Lower lobe of right lung (tissue), 2 donors: ENCODE data around the gene NFU1. TPM values are rescaled to one million over a fixed set of nuclear protein-coding genes. Genes with fewer than 3 reads are reported as not detected.
A peak's percentile ranks its signal among the peaks of the same experiment; 100 is the strongest.

Experiments used
- ATAC-seq, 2 donors: fragments of 200-7000 bp; cut with Tn5 transposase; one replicate each; pipeline ENCODE4 v1.9.1; 2020 to 2022; ENCODE audit warnings: mild to moderate bottlenecking in 2 of 2, moderate library complexity in 2 of 2
- DNase-seq: peaks from one replicate; pipeline ENCODE4 v3.0.0-alpha.2; 2020
- H3K27ac ChIP-seq: fragments of 200-600 bp; one replicate; pipeline ENCODE4 v1.8.0; 2022
- H3K27me3 ChIP-seq: fragments of 200-600 bp; one replicate; pipeline ENCODE4 v1.8.0; 2022; ENCODE audit warnings: low read depth
- H3K36me3 ChIP-seq: fragments of 200-600 bp; one replicate; pipeline ENCODE4 v1.8.0; 2022; ENCODE audit warnings: mild to moderate bottlenecking
- H3K4me1 ChIP-seq: fragments of 200-600 bp; one replicate; pipeline ENCODE4 v1.8.0; 2022
- H3K4me3 ChIP-seq: fragments of 200-600 bp; one replicate; pipeline ENCODE4 v1.8.0; 2022; ENCODE audit warnings: mild to moderate bottlenecking
- H3K9me3 ChIP-seq: fragments of 200-600 bp; one replicate; pipeline ENCODE4 v1.8.0; 2022
- intact Hi-C: fragments of 100-400 bp; cut with DNase I; formaldehyde crosslinking; loops from one replicate; pipeline ENCODE4 v1.11.0; 2022
- total RNA-seq: library from RNA; stranded (reverse); fragmentation: NEBNext Ultra II Directional; extraction: Animal tissue kit (Norgen Biotek cat#: 25700); gene quantifications from one replicate; pipeline ENCODE4 v1.2.1, GENCODE V29; 2021
- TF ChIP-seq, protein P1 (sequence below): fragments of 200-600 bp; IDR thresholded peaks from one replicate; pipeline ENCODE4 v1.8.0; 2022; ENCODE audit warnings: antibody characterized with exemption, mild to moderate bottlenecking
- donor health status: DM: no; HTN: yes; CAD: no; lungs with severe emphysema.

The NFU1 gene
- total RNA-seq, 1 donor from 2014 or later: 44.2 TPM

DNA sequence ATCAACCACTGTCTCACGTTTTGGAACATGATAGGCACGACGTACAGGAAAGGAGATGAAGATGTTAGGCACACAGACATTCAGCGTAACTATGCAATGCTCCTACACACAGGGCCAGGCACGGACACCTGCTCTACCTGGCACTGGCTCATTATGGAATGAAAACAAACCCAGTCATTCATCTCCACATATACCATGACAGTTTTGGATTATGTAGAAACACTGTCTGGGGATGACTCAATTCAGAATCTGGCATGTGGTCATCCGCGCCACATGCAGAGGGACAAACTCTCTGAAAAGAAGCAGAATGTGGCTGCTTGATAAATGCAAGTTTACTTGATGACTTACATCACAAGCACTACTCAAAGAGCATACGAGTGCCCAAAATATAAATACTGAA, 29.5 kb upstream of the NFU1 start:
- DNase-seq (no peak), ATAC-seq (no peak)
- TF ChIP-seq, protein P1, sequence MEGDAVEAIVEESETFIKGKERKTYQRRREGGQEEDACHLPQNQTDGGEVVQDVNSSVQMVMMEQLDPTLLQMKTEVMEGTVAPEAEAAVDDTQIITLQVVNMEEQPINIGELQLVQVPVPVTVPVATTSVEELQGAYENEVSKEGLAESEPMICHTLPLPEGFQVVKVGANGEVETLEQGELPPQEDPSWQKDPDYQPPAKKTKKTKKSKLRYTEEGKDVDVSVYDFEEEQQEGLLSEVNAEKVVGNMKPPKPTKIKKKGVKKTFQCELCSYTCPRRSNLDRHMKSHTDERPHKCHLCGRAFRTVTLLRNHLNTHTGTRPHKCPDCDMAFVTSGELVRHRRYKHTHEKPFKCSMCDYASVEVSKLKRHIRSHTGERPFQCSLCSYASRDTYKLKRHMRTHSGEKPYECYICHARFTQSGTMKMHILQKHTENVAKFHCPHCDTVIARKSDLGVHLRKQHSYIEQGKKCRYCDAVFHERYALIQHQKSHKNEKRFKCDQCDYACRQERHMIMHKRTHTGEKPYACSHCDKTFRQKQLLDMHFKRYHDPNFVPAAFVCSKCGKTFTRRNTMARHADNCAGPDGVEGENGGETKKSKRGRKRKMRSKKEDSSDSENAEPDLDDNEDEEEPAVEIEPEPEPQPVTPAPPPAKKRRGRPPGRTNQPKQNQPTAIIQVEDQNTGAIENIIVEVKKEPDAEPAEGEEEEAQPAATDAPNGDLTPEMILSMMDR: no peak
- Histone ChIP-seq H3K4me1 (no peaks in the 10 kb centered on the region), H3K27ac (no peak overlapping the region), H3K4me3 (no peak overlapping the region), H3K9me3 (no peaks in the 10 kb centered on the region), H3K36me3 (peaks cover 13% of the 10 kb centered on the region), H3K27me3 (no peaks in the 10 kb centered on the region)
- intact Hi-C loops: no loop called here

DNA sequence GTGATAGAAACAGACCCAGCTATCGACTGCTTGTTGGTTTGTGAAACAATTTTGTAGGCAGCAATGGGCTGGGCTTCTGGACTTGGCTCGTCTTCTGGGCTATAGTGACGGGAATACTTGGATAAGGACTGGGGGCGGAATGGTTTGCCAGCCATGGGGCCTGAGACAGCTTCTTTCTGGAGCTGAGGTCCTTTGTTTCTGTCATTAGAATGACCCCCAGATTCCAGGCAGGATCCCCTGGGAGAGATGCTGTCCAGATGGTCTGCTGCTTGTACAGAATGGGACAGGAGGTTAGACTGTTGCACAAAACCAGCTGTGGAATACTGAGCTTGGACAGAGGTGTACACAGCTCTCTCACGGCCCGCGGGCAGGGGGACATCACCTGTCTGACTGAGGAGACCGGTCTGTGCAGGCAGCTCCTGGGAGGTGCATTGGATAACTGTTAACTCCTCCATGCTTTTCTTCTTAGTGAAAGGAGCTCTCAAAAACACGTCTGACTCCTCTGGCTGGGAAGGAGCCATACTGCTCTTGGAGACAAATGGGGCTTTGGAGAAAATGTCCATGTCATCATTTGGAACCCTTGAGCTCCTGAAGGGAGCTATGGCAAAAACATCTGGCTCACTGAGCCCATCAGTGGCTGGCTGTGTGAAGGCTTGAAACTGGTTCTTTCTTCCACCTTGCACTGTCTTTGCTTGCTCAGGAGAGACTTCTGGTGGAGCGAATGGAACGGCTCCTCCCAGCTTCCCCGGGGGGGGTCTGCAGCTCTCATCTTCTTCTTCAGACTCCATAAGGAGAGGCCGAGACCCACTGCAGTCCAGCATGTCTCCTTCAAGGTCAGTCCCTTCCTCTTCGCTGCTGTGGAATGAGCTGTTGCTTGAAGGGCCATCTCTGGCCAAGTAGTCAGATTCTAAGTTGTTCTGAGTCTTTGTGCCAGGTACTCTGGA, 28.6 kb upstream of the NFU1 start:
- peak; percentile 33 to 60 for ATAC-seq
- no peaks in the 10 kb centered on the region for H3K27me3 ChIP-seq
- no peak overlapping the region for H3K4me3 ChIP-seq
- TF ChIP-seq, protein P1: no peak
- H3K27ac ChIP-seq: no peak overlapping the region
- intact Hi-C loops: no loop called here
- H3K36me3 ChIP-seq: peaks cover 13% of the 10 kb centered on the region
- no peak for DNase-seq
- H3K9me3 ChIP-seq: no peaks in the 10 kb centered on the region
- H3K4me1 ChIP-seq: no peaks in the 10 kb centered on the region

DNA sequence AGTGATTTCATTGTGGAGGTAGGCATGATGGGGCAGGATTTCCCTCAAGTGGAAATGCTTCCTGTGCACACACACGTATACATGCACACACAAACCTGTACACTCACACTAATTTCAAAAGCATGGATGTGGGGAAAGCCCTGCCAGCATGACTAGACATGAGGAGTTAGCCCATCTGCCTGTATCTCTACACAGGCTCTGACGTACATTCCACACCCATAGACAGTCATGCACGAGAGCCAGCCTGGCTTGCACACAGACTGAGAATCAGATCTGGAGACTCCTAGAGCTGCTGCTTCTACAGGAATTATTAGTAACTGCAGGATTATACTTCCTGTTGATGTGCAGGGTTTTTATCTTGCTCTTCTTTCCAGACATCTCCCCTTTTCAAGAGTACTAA, 27.3 kb upstream of the NFU1 start:
- H3K4me3 ChIP-seq: no peak overlapping the region
- no peaks in the 10 kb centered on the region for H3K9me3 ChIP-seq
- H3K36me3 ChIP-seq: peaks cover 13% of the 10 kb centered on the region
- no peaks in the 10 kb centered on the region for H3K27me3 ChIP-seq
- DNase-seq (no peak), ATAC-seq (peak in 1 of 2 donors; percentile 46)
- intact Hi-C loops: no loop called here
- H3K27ac ChIP-seq: no peak overlapping the region
- no peaks in the 10 kb centered on the region for H3K4me1 ChIP-seq
- TF ChIP-seq, protein P1: no peak

DNA sequence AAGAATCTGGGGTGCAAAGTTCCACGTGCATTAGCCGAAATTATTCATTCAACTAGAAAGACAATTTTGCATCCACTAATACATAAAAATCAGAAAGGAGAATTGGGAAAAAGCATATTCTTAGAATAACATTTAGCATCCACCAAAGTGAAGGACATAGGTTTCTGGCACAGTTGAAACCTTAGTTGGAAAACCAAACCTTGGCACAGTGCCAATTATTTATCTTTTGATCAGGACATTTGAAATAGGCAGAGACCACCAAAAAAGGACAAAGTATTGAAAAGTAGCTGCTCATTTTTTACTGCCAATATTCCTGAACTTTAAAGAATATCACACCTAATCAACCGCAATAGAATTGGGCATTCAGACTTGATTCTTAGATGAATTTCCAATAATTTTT, 25.5 kb upstream of the NFU1 start:
- no peak overlapping the region for H3K27ac ChIP-seq
- DNase-seq (no peak), ATAC-seq (no peak)
- TF ChIP-seq, protein P1: no peak
- no peaks in the 10 kb centered on the region for H3K27me3 ChIP-seq
- H3K4me3 ChIP-seq: no peak overlapping the region
- no peaks in the 10 kb centered on the region for H3K9me3 ChIP-seq
- no peaks in the 10 kb centered on the region for H3K4me1 ChIP-seq
- peaks cover 13% of the 10 kb centered on the region for H3K36me3 ChIP-seq
- intact Hi-C loops: no loop called here

DNA sequence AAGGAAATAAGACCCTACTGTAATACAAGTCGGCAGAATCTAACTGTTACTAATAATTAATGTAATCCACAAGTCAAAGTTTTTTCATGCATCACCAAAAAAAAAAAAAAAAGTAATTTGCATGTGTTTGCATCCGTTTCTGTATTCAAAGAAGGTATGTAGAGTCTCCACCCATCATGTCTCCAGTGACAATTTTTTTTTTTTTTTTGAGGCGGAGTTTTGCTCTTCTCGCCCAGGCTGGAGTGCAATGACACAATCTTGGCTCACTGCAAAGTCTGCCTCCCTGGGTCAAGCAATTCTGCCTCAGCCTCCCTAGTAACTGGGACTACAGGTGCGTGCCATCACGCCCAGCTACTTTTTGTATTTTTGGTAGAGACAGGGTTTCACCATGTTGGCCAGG, 24.2 kb upstream of the NFU1 start:
- H3K27me3 ChIP-seq: no peaks in the 10 kb centered on the region
- TF ChIP-seq, protein P1: no peak
- H3K4me3 ChIP-seq: no peak overlapping the region
- intact Hi-C loops: no loop called here
- no peak for ATAC-seq
- H3K9me3 ChIP-seq: no peaks in the 10 kb centered on the region
- peaks cover 13% of the 10 kb centered on the region for H3K36me3 ChIP-seq
- no peak for DNase-seq
- H3K27ac ChIP-seq: no peak overlapping the region
- H3K4me1 ChIP-seq: no peaks in the 10 kb centered on the region
